22Rv1 (cell line): ENCODE results near the gene NFIX.

Experiments
- CTCF ChIP-seq: fragments of 450-650 bp; IDR thresholded peaks from 2 replicates; pipeline ENCODE4 v1.5.1; 2017; ENCODE audit warnings: mild to moderate bottlenecking
- ZFX ChIP-seq: fragments of 450-650 bp; IDR thresholded peaks from 2 replicates; pipeline ENCODE4 v1.6.1; 2017; ENCODE audit warnings: antibody characterized with exemption, borderline replicate concordance

GRCh38 chr19:12954612-12954962 lies 40.7 kb upstream of the NFIX start:
- TF ChIP-seq CTCF (no peak), ZFX (no peak)
